Body of pancreas (tissue), 4 donors: ENCODE data around the gene SPTB.

Source experiments
- CTCF ChIP-seq, 7 experiments: fragments of 450-650 bp in 4 of 7; fragments of 200-600 bp in 3 of 7; sonication (generic) in 3 of 7; IDR thresholded peaks; one replicate each; pipeline ENCODE4 v1.5.1; 2016 to 2019; ENCODE audit warnings: antibody characterized with exemption in 7 of 7
- POLR2A ChIP-seq, 3 donors: fragments of 450-650 bp; IDR thresholded peaks; one replicate each; pipeline ENCODE4 v1.6.1; 2016; ENCODE audit warnings: antibody characterized with exemption in 3 of 3, mild to moderate bottlenecking in 2 of 3

- no peak for TF ChIP-seq CTCF (IDR thresholded peaks at IDR 0.05)
- TF ChIP-seq POLR2A (IDR thresholded peaks at IDR 0.05): no peak
Observed at GRCh38 chr14:64709126-64709525, 170.6 kb downstream of the SPTB start.
